HG02763 (cell line): ENCODE measurements around the gene ZNF785.

ENCODE experiments used
- ATAC-seq: cut with Tn5 transposase; IDR thresholded peaks from one replicate; pipeline ENCODE4 v1.9.1; 2021; ENCODE audit warnings: mild to moderate bottlenecking, moderate library complexity; ENCODE audit not compliant: unreplicated experiment

Gene ZNF785

GRCh38 chr16:30567160-30567990, 18.1 kb downstream of the ZNF785 start:
- no peak for ATAC-seq

- no peak for ATAC-seq
Measured at GRCh38 chr16:30566531-30566930, 19.0 kb downstream of the ZNF785 start.

GRCh38 chr16:30565984-30566383, 19.5 kb downstream of the ZNF785 start:
- ATAC-seq, result no peak

GRCh38 chr16:30565526-30565925, 20.0 kb downstream of the ZNF785 start:
- no peak for ATAC-seq

GRCh38 chr16:30562021-30562420, 23.5 kb downstream of the ZNF785 start:
- ATAC-seq, result no peak

GRCh38 chr16:30561089-30561816, 24.2 kb downstream of the ZNF785 start:
- ATAC-seq, result no peak

- no peak for ATAC-seq
Measured at GRCh38 chr16:30559690-30560089, 25.8 kb downstream of the ZNF785 start.

- no peak for ATAC-seq
Measured at GRCh38 chr16:30558789-30559377, 26.6 kb downstream of the ZNF785 start.

GRCh38 chr16:30557957-30558788, 27.3 kb downstream of the ZNF785 start, which contains the start of gene ZNF764:
TSS of gene ZNF764 (minus strand) at chr16:30558374. CDS start at chr16:30558182, 192 bp downstream.
- peak; percentile 89 for ATAC-seq

GRCh38 chr16:30557707-30557956, 27.9 kb downstream of the ZNF785 start:
- peak; percentile 4 for ATAC-seq

- ATAC-seq, result no peak
Measured at GRCh38 chr16:30556125-30556473, 29.4 kb downstream of the ZNF785 start.

- no peak for ATAC-seq
Measured at GRCh38 chr16:30555315-30556124, 30.0 kb downstream of the ZNF785 start.

GRCh38 chr16:30554557-30555314, 30.8 kb downstream of the ZNF785 start:
- ATAC-seq, result no peak

- no peak for ATAC-seq
Measured at GRCh38 chr16:30553393-30553899, 32.1 kb downstream of the ZNF785 start.

GRCh38 chr16:30552956-30553355, 32.5 kb downstream of the ZNF785 start:
- ATAC-seq, result no peak

GRCh38 chr16:30551781-30552180, 33.7 kb downstream of the ZNF785 start:
- ATAC-seq, result no peak

- ATAC-seq, result no peak
Measured at GRCh38 chr16:30548416-30549253, 36.9 kb downstream of the ZNF785 start.

GRCh38 chr16:30546115-30546514, 39.4 kb downstream of the ZNF785 start:
- ATAC-seq, result no peak

GRCh38 chr16:30543067-30543466, 42.4 kb downstream of the ZNF785 start:
- ATAC-seq, result no peak
